GM19240 (cell line): Measurements from ENCODE around the gene PNPLA2.

Source experiments
- DNase-seq: peaks from one replicate; pipeline ENCODE4 v3.0.0; 2011; ENCODE audit warnings: low spot score; ENCODE audit not compliant: insufficient read length

The PNPLA2 gene

DNA sequence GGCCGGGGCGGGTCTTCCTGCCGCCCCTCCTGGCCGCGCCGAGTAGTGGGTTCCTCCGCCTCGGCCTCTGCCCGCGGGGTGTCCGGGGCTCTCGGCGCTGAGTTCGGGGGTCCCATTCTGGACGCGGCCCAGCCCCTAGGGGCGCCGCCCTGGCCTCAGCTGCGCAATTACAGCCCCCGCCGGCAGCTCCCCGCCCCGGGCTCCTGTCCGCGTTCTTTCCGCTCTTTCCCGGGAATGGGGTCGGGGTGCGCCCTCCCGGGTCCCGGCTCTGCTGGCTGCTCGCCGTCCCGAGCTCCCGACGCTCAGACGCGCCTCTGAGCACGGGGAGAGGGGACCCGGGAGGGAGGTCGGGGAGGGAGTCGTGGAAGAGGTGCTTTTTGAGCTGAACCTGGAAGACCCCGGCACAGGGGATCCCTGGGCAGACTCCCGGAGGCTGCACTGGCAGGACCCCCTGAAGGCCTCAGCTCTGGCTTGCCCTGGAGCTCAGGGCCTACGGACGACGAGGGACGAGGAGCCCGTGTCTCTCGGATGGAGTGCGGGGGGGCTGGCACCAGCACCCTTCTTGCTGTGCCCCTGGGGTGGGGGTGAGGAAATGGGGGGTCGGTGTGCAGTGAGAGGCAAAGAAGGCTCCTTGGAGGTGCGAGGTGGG, 24.5 kb downstream of the PNPLA2 start:
- DNase-seq, result no peak

DNA sequence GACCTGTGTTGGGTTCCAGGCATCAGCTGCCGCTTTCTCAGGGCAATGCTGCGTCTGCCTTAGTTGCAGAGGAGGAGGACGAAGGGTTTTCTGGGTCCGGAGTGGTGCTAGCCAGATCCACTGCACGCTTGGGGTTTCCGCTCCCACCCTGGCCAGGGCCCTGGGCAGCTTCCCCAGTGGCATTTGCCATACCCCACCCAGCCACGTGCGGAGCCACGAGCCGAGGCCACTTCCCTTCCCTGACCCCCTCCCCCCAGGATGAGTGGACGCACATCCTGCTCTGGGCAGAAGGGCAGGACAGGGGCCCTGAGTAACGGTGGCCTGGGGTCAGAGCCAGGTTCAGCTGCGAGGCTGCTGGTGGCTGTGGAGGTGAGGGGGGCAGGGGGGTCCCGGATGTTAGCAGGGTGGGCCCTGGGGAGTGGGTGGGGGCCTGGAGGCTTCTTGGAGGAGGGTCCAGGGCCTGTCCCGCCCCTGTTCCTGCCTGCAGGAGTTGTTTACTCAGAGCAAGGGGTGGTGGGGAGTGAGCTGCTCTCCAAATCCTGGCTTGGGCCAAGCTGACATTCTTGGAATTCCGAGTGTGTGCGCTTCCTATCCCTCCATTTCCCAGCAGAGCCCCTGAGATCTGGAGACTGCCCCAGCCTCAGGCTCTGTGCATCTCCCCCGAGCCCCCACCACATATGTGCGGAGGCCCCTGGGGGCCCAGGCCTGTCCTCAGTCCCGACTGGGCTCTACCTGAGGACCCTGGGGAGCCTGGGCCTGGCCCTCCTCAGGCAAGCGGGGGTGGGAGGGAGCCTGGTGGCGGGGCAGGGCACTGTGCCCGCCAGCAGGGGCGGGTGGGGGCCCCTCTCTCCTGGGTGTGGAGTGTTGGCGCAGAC, 25.3 kb downstream of the PNPLA2 start:
- DNase-seq, result no peak

DNA sequence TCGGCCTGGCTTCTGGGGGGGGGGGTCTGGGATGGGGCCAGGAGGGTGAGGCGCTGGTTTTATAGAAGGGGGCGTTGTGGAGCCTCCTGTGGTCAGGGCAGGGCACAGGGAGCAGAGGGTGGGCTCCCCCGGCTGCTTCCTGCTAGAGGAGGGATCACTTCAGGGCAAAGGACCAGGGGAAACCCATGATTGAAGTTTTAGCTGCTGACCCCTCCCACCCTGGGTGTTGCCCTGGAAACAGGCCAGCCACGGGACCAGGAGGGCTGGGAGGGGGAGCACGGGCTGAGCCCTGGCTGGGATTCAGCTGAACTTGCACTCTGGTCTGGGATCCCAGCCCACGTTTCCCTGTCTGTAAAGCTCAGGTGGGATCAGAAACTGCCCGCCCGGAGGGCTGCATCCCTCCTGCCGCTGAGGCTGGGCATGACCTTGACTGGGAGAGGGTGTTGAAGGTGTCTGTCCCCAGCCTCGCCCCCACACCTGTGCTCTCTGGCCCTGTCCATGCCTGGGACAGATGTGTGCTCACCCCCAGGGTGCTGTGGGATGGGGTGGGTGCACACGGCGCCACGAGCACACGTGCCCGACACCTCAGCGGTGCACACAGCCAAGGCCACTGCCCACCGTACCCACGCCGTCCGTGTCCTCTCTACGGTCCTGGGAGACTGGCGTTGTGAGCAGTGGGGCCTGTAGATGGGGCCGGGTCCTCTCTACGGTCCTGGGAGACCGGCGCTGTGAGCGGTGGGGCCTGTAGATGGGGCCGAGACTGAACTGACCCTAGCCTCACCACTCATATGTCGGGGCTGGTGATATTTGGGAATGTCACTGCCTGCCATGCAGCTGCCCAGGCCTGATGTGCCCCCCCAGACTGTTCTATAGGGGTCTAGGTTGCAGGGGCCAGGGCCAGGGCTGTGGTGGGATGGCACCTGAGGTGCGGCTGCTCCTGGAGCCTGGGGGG, 26.3 kb downstream of the PNPLA2 start:
- no peak for DNase-seq

DNA sequence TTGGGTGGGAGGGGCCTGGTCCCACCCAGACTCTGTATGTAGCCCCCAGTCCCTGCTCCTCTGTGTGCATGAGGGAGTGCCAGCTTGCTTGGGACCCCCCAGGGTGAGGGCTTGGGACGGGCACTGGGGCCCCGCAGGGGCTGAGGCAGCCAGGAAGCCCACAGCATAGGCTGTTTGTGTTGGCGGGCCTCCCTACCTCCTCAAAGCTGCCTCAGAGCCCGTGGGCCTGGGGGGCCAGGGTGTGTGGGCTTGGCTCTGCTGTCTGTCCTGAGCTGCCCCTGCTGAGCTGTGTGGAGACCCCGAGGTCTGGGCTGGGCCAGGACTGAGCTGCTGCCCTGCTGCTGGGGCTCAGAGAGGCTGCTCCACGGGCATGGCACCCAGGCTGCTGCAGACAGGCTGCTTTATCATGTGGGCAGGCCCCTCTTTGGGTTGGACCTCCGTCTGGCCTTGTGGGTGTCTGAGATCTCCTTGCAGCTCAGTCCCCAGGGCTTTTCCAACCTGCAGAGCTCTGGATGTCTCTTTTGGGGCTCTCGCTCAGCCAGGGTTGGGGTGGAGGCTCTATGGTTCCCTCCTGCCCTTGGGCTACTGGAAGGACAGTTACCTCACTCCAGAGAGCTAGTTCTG, 27.3 kb downstream of the PNPLA2 start:
- DNase-seq, result no peak

DNA sequence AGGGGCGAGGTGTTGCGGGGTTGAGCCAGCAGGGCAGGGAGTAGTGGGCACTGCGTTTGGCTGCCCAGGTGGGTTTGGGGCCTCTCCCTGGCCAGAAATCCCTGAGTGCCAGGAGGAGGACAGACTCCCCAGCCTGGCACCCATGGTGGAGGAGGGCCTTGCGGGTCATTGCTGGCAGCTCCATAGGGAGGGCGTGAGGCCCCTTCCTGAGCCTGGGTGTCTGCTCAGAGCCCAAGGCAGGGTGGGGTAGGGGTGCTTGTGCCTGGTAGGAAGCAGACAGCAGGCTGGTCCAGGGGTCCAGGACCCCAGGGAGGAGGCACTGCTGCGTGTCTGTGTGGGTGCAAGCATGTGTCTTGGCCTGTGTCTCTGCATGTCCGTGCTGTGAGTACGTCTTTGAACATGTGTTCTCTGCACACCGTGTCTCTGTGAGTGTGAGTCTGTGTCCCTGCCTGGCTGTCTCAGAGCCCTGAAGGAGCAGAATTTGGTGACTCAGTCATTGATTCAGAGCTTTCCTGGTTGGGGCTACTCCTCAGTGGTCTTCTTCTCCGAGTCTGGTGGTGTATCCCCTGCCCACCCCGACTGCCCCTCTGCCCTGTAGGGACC, 27.9 kb downstream of the PNPLA2 start:
- DNase-seq, result no peak

DNA sequence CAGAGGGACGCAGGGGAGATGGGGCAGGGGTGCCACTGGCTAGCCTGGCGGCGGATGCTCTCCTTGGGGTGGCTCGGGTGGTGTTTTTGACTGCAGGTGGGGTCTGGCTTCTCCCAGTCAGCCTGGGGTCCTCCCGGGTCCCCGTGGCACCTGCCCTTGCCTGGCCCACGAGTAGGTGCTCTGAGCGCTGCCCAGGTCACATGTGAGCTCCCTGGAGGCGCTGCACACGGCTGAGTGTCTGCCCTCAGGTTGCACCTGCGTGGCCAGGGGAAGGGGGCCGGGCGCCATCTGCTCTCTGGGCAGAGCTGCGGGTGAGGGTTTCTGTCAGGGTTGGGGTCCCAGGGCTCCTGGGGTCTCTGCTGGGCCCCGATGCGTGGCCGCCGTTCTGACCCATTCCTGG, 29.2 kb downstream of the PNPLA2 start:
- no peak for DNase-seq

DNA sequence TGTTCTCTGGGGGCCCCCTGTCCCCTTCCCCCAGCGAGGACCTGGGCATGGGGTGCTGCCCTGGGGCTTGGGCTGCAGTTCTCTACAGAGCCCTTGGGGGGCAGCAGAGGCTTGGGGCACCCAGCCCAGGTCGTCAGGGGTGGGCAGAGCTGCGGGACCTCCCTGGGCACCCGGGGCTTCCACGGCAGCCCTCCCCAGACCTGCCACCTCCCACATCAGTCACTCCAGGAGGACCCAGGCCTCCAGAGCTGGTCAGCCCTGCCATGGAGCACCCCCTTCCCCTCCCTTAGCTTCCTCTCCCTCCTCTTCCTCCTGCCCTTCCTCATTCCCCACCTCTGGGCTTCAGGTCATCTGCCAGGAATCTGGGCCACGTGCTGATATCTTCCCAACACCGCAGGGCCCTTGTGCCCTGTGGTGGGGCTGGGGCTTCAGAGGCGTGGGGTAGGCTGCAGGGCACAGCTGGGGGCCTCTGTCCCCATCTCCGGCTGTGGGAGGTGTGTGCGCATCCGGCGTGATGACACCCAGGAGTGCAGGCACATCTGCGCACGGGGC, 29.7 kb downstream of the PNPLA2 start:
- peak; percentile 95 for DNase-seq

DNA sequence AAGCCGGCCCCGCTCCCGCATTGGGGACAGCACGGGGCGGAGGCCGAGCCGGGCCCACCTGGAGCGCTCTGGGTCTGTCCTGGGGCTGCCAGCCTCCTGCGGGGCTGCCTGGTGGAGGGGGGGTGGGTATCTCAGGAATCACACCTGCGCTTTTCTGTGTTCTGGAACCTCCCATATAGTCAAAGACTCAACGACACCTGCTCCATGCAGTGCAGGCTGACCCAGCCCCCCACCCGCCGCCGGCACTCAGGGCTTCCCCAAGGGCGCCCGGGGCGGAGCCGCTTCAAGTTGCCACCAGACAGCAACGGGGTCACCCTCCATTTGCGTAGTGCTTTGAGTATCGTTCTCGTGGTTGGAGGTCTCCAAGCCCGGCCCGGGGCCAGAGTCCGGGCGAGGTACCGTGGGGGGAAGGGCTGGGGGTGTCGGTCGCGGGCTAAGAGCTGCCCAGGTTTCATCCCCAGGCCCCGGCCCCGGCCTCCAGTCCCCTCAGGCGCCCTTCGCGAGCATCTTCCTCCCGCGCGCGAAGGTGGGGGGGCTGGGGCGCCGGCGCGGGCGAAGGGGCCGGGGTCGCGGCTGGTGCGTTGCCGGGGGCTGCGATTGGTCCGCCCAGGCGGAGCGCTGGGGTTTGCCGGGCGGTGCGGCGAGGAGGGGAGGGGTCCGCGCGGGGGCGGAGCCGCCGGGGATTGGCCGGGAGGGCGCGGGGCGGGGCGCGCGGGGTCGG, 30.6 kb downstream of the PNPLA2 start:
- no peak for DNase-seq

DNA sequence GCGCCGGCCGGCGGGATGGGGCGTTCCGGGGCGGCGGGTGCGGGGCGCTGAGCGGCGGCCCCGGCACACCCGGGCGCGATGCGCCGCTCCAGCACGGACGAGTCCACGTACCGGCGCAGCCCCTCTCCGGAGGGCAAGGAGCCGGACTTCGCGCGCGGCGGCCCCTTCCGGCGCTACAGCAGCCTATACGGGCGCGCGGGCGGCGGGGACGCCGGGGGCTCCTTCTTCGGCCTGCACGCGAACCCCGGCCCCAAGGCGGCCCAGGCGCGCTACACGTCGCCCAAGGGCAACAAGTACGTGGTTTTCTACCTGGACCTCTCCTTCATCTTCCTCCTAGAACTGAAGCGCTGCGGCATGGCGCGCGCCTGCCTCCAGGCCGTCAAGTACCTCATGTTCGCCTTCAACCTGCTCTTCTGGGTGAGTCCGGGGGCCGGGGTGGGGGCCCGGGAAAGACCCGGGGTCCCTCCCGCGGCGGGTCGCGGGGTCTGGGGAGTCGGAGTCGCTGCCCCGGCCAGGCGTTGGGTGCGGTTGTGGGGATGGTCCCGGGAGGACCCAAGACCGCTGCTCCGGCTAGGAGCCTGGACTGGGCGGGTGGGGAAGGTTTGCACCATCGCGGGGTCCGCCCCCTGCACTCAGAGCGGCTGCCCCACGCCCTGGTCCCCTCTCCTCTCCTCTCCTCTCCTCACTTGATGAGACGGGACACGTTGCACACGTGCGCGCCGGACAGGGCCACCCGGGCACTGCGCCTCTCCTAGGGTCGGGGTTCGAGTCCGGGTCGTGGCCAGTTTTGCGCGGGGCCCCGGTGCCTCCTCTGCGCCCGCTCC, 31.4 kb downstream of the PNPLA2 start:
- DNase-seq, result no peak

DNA sequence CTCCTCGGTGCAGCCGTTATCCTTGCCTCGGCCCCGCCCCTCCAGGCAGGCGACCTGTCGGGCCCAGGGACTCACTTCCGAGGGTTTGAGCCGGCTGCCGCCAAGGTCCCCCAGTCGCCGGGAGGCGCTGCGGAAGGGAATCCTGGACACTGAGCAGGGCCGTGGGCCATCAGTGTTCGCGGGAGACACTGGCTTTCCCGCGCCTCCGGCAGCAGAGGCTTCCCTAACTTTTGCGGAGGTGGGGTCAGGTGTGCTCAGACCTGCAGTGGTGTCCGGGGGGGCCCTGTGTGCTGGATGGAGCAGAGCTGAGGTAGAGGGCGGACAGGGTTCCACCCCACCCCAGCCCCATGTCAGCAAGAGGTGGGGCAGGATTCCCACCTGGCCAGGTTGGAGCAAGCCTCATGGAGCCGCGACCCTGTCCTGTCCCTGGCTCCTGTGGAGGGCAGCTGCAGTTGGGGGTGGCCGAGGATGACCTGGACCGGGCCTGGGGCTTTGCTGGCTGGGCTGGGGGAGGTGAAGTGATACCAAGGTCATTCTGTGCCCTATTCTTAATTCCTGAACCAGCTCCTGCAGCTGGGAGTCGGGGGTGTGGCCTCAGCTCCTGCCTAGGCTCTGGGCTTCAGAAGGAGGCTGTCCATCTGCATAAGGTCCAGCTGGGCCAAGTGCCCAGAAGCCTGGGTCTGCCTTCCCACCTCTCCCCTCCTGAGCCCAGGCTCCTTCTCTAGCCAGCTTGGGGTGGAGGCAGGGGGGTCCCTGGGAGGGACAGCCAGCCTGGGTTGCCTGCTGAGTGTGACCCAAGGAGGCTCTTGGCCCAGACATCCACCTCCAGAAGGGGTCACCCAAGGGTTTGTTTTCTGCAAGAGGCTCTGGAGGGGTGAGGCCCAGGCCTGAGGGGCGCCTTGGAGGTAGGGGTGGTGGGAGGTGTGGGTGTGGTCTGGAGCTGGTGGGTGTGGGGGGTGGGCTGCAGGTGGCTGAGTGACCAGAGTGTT, 32.4 kb downstream of the PNPLA2 start:
- DNase-seq, result no peak

DNA sequence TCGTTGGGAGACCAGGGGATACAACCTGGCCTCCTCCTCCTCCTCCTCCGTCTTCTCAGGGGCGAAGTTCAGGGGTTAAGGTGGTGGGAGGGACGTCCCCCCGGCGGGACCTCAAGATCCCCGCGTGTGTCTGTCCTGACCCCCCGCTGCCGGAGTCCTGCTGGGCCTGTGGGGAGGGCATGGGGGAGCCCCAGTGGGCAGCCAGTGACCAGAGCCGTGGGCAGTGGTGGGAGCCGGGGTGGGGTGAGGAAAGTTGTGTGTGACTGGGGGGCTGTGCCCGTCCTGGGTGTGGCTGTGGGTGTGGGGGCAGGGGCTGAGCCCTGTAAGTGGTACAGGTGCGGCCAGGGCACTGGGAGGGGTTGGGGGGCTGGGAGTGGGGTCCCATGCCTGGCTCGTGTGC, 34.0 kb downstream of the PNPLA2 start:
- no peak for DNase-seq

DNA sequence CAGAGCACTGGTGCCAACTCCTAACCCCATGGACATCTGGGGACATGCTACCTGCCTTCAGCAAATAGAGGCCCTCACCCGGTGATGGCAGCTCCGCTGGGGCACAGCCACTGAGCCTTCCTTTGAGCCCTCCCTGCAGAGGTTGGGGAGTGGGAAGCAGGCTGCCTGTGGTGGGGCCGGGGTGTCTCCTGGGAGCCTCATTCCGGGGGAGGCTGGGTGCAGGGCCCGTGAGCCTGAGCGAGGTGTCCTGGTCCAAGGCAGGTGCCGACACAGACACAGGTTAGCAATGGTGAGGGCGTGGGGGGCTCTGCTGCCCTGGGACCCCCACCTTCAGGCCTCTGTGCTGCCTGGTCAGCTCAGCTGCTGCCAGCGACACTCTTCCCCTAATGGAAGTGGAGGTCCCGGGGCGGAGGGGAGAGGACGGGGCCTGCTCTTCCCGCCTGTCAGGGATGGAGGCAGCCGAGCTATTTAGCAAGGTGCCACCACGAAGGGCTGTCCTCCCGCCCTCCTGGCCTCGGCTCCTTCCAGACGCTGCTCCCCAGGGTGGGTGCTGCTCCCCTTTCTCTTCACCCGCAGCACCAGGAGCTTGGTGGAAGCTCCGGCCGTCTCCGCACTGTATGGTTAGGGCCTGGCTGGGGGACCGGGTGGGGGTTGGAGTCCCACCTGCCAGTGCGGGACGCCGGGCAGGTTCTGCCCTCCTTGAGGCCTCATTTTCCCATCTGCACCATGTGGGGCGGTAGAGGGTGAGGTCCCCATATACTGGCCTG, 35.2 kb downstream of the PNPLA2 start:
- no peak for DNase-seq

DNA sequence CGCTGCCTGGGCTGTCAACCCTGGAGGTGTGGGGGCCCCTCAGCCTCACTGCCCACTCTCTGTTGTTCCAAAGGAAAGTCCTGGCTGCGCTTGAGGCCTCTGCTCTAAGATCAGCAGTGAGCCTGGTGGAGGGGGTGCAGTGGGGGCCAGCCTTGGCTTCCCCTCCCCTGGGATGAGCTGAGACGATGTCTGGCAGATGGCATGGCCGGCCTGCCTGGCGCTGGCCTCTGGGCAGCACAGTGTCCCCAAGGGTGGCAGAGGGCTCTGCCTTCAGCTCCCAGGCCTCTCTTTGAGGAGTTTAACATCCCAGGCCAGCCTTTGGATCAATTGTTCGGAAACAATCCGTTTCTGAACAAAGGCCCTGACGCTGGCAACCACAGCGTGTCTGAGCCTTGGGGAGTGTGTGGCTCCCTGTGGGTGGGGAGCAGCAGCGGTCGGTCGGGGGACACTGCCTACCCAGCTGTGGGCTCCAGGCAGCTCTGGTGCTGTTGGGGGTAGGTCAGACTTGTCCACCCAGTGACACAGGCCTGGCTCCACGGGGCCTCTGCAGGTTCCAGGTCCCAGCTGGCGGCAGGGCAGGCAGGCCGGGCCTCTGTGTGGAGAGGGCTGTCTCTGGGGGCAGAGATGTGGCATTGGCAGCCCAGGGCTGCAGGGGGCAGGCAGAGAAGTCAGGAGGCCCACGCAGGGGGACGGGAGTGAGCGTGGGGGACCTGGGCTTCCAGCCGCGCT, 36.1 kb downstream of the PNPLA2 start:
- no peak for DNase-seq

DNA sequence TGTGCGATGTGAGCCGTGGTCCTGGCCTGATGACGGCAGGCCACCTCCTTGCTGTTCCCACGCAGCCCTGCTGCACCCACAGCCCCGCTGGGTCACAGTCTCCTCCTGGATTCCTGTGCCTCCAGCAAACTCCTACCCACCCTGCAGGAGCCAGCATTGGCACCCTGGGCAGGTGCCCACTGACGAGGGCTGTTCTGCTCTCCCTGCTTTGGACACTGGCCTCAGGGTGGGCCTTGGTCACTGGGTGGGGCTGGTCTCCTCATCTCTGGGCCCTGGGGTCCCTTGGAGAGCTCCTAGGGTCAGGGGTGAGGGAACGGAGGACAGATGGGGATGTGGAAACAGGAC, 36.6 kb downstream of the PNPLA2 start:
- DNase-seq, result no peak

DNA sequence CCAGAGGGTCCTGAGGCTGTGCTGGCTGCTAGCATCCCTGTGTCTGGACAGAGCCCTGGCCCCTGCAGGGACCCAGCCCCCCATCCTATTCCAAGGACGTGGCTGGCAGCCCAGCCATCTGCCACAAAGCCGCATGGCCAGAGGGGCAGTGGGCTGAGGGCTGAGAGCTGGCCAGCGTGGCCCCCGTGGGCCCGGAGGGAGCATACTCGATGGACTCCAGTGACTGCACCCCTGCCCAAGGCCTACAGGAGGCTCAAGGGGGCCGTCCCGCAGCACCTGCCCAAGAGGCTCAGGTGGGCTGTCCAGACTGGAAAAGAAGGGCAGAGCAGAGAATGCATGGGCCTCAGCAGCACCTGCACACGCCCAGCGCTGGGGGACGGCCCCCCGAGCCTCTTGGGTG, 37.1 kb downstream of the PNPLA2 start:
- no peak for DNase-seq

DNA sequence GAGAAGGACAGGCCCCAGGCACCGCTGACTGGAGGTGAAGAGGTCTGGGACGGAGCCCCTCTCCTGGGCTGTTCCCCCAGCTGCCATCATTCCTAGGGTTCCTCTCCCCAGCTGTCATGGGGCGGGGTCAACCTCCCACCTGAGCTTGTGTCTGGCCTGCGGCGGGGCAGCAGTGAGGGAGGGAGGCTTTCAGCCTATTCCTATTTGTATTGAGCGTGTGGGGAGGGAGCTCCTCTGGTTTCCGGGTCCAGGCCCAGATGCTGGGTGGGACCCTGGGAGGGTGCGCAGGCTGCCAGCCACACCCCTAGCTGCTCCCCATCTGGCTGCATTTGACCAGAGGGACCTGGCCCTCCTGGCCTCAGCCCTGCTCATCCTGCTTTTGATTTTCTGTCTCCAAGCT, 37.7 kb downstream of the PNPLA2 start:
- DNase-seq, result no peak
